NCI-H2107 (cell line): ENCODE data around the gene POLA1.
"Not testable (repeated sequence)": the region's sequence is repeated elsewhere in the genome, so short reads cannot be mapped to it uniquely, and the experiment has no call there.

Experiments
- DNase-seq: peaks from one replicate; lab custom pipeline; 2025; lab: John Stamatoyannopoulos, UW

POLA1 gene, protein sequence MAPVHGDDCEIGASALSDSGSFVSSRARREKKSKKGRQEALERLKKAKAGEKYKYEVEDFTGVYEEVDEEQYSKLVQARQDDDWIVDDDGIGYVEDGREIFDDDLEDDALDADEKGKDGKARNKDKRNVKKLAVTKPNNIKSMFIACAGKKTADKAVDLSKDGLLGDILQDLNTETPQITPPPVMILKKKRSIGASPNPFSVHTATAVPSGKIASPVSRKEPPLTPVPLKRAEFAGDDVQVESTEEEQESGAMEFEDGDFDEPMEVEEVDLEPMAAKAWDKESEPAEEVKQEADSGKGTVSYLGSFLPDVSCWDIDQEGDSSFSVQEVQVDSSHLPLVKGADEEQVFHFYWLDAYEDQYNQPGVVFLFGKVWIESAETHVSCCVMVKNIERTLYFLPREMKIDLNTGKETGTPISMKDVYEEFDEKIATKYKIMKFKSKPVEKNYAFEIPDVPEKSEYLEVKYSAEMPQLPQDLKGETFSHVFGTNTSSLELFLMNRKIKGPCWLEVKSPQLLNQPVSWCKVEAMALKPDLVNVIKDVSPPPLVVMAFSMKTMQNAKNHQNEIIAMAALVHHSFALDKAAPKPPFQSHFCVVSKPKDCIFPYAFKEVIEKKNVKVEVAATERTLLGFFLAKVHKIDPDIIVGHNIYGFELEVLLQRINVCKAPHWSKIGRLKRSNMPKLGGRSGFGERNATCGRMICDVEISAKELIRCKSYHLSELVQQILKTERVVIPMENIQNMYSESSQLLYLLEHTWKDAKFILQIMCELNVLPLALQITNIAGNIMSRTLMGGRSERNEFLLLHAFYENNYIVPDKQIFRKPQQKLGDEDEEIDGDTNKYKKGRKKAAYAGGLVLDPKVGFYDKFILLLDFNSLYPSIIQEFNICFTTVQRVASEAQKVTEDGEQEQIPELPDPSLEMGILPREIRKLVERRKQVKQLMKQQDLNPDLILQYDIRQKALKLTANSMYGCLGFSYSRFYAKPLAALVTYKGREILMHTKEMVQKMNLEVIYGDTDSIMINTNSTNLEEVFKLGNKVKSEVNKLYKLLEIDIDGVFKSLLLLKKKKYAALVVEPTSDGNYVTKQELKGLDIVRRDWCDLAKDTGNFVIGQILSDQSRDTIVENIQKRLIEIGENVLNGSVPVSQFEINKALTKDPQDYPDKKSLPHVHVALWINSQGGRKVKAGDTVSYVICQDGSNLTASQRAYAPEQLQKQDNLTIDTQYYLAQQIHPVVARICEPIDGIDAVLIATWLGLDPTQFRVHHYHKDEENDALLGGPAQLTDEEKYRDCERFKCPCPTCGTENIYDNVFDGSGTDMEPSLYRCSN (N-terminal part only)

GRCh38 chrX:24693453-24694202, at the start of gene POLA1:
TSS of gene POLA1 (plus strand) at chrX:24693918. CDS start at chrX:24693962, 44 bp downstream.
- DNase-seq, result peak; percentile 97

GRCh38 chrX:24646006-24646405, 47.7 kb upstream of the POLA1 start:
- DNase-seq, result no peak

- DNase-seq, result peak; percentile 44
Measured at GRCh38 chrX:24646745-24647182, 47.0 kb upstream of the POLA1 start.

- DNase-seq, result peak; percentile 80
Measured at GRCh38 chrX:24647257-24648058, 46.3 kb upstream of the POLA1 start, which contains the start of gene PCYT1B. TSS of gene PCYT1B (minus strand) at chrX:24647347. CDS start at chrX:24647105, 242 bp downstream.

GRCh38 chrX:24648495-24648894, 45.2 kb upstream of the POLA1 start:
- DNase-seq, result no peak

- no peak for DNase-seq
Measured at GRCh38 chrX:24651783-24652182, 41.9 kb upstream of the POLA1 start.

DNA sequence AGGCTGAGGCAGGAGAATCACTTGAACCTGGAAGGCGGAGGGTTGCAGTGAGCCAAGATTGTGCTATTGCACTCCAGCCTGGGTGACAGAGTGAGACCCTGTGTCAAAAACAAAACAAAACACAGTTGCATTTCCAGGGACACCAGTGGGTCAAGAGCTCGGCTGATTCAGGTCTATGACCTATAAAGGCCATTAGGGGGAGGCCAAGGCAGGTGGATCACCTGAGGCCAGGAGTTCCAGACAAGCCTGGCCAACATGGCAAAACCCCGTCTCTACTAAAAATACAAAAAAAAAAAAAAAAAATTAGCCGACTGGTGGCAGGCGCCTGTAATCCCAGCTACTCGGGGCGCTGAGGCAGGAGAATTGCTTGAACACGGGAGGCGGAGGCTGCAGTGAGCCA, 38.0 kb upstream of the POLA1 start:
- not testable (repeated sequence) for DNase-seq

DNA sequence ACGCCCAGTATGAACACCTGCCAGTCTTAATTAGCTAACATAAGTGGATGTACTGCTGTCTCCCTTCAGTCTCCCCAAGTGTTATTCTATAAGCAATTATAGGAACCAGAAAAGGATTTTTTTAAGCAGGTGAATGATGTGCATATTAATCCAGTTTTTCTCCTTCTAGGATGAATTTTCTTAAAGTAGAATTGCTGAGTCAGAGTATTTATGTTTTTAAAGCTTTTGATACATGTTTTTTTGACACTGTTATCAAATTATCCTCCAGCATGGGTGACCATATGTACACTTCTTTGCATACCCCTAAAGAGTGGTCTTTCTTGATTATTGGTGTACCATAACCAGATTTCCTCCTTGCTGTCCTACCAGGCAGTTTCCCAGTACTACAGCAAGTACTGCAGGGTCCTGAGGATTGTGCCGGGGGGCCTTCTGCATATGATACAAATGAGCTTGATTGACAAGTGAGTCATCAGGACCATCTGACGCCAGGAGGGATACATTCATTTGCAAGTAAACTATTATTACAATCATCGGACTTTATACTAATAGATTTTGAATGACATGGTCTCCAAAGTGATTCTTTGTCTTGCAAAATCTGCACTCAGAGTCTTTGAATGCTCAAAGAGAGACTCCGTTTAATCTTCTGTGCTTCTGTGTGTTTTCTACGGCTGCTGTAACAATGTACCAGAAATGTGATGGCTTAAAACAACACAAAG, 35.9 kb upstream of the POLA1 start:
- no peak for DNase-seq

DNA sequence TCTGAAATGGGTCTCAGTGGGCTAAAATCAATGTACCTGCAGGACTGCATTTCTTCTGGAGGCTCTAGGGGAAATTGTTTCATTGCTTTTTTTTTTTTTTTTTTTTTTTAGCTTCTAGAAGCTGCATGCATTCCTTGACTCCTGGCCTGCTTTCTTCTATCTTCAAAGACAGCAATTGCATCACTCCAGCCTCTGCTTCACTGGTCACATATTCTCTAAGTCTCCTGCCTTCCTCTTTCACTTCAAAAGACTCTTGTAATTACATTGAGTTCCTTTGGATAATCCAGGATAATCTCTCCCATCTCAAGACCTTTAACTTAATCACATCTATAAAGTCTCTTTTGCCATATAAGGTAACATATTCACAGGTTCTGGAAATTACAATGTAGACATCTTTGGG, 35.3 kb upstream of the POLA1 start:
- no peak for DNase-seq

DNA sequence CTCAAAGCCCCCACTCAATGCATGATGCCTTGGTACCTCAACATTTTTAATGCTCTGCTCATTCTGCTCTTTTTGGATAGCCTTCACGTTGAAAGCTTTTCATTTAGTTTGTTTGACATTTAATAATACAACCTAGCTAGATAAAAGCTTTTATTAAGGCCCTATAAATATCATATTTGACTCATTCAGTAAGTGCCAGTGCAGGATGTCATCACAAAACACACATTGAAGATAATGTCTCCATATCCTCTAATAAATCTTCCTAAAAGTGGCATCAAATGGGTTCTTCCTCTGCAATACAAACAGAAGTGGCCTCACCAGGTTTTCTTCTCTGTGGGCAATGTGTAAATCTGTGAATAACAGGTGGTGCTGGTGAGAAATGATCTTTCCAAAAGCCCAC, 34.6 kb upstream of the POLA1 start:
- DNase-seq, result no peak

- DNase-seq, result no peak
Measured at GRCh38 chrX:24659646-24660045, 34.1 kb upstream of the POLA1 start.

- DNase-seq, result no peak
Measured at GRCh38 chrX:24661292-24661691, 32.4 kb upstream of the POLA1 start.

GRCh38 chrX:24662352-24662751, 31.4 kb upstream of the POLA1 start:
- DNase-seq, result no peak

- DNase-seq, result no peak
Measured at GRCh38 chrX:24668111-24668510, 25.6 kb upstream of the POLA1 start.

- no peak for DNase-seq
Measured at GRCh38 chrX:24672701-24673190, 21.0 kb upstream of the POLA1 start.

DNA sequence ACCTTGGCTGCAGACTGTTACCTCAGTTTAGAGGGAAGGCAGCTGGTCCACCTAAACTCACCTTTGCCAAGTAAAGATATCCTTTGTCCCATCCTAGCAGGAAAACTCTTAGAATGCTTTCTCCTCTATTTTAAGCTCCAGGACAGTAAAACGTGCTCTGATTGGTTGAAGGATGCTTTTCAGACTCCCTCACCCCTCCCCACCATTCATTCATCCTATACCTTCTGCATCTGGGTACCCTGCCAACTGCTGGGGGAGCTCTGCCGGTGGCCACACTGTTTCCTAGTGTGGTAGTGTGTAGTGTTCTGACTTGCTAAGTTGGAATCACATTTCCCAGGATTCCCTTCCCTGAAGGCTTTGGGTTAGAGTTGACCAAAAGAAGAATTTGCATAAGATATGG, 20.3 kb upstream of the POLA1 start:
- DNase-seq, result no peak

GRCh38 chrX:24676403-24677024, 17.2 kb upstream of the POLA1 start:
- peak; percentile 4 for DNase-seq

GRCh38 chrX:24682739-24683432, 10.8 kb upstream of the POLA1 start:
- no peak for DNase-seq
